ENCODE data around the gene MACROH2A1.

DNA sequence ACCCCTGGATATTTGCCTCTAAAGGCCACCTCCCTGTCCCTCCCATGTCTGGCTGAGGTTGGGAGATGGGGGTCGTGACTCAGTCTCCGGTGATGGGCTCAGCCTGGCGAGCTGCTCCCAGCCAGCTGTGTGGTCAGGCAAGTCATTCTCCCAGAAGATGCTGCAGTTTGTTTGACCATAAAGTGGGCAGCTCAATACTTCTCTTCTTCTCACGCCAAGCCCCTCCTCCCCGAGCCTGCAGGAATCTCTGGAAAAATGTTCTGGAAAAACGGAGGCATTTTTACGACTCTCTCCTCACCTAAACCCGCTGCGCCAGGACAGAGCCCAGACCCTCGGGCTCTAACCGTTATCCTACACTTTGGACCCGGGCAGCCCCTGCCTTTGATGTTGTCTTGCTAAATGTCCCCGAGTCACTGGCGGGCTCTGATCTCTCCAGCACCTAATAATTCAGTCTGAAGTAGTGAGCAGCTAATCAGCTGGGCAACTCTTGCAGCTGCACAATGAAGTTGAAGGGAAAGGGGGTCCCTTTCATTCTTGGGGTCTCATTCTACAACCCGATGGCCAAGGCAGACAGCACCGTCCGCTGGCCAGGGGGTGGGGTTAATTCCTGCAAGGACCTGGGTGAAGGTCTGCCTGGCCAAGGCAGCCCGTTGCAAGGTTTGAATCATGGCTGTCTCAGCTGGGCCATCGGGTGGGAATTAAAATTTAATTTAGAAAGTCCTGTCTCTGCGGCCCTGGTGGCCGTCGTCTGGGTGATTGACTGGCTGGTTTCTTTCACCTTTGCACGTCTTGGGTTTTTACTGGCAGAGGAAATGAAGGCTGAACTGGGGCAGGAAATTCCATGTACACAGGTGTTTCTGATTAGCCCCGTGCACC lies 35.8 kb upstream of the MACROH2A1 start:
- TF ChIP-seq EZH2 (IDR thresholded peaks at IDR 0.05; ENCODE audit: borderline replicate concordance, low read length), result no peak
- TF ChIP-seq, protein P1, sequence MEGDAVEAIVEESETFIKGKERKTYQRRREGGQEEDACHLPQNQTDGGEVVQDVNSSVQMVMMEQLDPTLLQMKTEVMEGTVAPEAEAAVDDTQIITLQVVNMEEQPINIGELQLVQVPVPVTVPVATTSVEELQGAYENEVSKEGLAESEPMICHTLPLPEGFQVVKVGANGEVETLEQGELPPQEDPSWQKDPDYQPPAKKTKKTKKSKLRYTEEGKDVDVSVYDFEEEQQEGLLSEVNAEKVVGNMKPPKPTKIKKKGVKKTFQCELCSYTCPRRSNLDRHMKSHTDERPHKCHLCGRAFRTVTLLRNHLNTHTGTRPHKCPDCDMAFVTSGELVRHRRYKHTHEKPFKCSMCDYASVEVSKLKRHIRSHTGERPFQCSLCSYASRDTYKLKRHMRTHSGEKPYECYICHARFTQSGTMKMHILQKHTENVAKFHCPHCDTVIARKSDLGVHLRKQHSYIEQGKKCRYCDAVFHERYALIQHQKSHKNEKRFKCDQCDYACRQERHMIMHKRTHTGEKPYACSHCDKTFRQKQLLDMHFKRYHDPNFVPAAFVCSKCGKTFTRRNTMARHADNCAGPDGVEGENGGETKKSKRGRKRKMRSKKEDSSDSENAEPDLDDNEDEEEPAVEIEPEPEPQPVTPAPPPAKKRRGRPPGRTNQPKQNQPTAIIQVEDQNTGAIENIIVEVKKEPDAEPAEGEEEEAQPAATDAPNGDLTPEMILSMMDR (IDR thresholded peaks at IDR 0.05; ENCODE audit: low read length), result no peak
